Neural crest cell (in vitro differentiated cells): ENCODE measurements around the gene LDLRAD3. TPM values are rescaled to one million over a fixed set of nuclear protein-coding genes. Genes with fewer than 3 reads are reported as not detected.

ENCODE experiments used
- DNase-seq: peaks from one replicate; pipeline ENCODE4 v3.0.0; 2021; ENCODE audit warnings: low read depth, mixed read lengths, low spot score
- H3K27ac Mint-ChIP-seq: one replicate; pipeline ENCODE4 v1.8.0; 2021; ENCODE audit warnings: mild to moderate bottlenecking, mixed read lengths; ENCODE audit not compliant: unreplicated experiment
- H3K27me3 Mint-ChIP-seq: 2 replicates; pipeline ENCODE4 v1.8.0; 2021; ENCODE audit warnings: low read depth, mild to moderate bottlenecking, mixed read lengths
- H3K36me3 Mint-ChIP-seq: 2 replicates; pipeline ENCODE4 v1.8.0; 2021; ENCODE audit warnings: low read depth, mild to moderate bottlenecking, mixed read lengths
- H3K4me1 Mint-ChIP-seq: 2 replicates; pipeline ENCODE4 v1.8.0; 2021; ENCODE audit warnings: mixed read lengths
- H3K4me3 Mint-ChIP-seq: one replicate; pipeline ENCODE4 v1.8.0; 2021; ENCODE audit warnings: mild to moderate bottlenecking, mixed read lengths
- H3K9me3 Mint-ChIP-seq: 2 replicates; pipeline ENCODE4 v1.8.0; 2021; ENCODE audit warnings: mixed read lengths
- CTCF ChIP-seq: fragments of 200-600 bp; sonication (generic); conservative IDR thresholded peaks from 2 replicates; pipeline ENCODE4 v1.5.0; 2021; ENCODE audit warnings: antibody characterized with exemption, mild to moderate bottlenecking
- total RNA-seq: library from RNA; stranded (reverse); gene quantifications from 2 replicates; pipeline ENCODE4 v1.2.1, GENCODE V29; 2021

LDLRAD3 gene
- total RNA-seq, 1 donor from 2014 or later: 30.1 TPM

GRCh38 chr11:36239636-36240035 lies 295.8 kb downstream of the LDLRAD3 start:
- TF ChIP-seq CTCF: no peak
- peaks cover 3% of the 10 kb centered on the region for H3K9me3 Mint-ChIP-seq
- H3K27me3 Mint-ChIP-seq: no peaks in the 10 kb centered on the region
- H3K4me3 Mint-ChIP-seq: no peak overlapping the region
- DNase-seq: no peak
- no peak overlapping the region for H3K27ac Mint-ChIP-seq
- H3K4me1 Mint-ChIP-seq: no peaks in the 10 kb centered on the region
- peaks cover 12% of the 10 kb centered on the region for H3K36me3 Mint-ChIP-seq

- Mint-ChIP-seq H3K9me3 (peaks cover 3% of the 10 kb centered on the region), H3K36me3 (peaks cover 12% of the 10 kb centered on the region), H3K27ac (no peak overlapping the region), H3K4me1 (no peaks in the 10 kb centered on the region), H3K27me3 (no peaks in the 10 kb centered on the region), H3K4me3 (no peak overlapping the region)
- no peak for TF ChIP-seq CTCF
- no peak for DNase-seq
These were observed 296.3 kb downstream of the LDLRAD3 start for GRCh38 chr11:36240173-36240572.

GRCh38 chr11:36240801-36241200 lies 296.9 kb downstream of the LDLRAD3 start:
- H3K27me3 Mint-ChIP-seq: no peaks in the 10 kb centered on the region
- no peak for DNase-seq
- H3K9me3 Mint-ChIP-seq: peaks cover 3% of the 10 kb centered on the region
- no peak for TF ChIP-seq CTCF
- no peak overlapping the region for H3K27ac Mint-ChIP-seq
- H3K4me1 Mint-ChIP-seq: no peaks in the 10 kb centered on the region
- no peak overlapping the region for H3K4me3 Mint-ChIP-seq
- peaks cover 15% of the 10 kb centered on the region for H3K36me3 Mint-ChIP-seq

- TF ChIP-seq CTCF: no peak
- Mint-ChIP-seq H3K36me3 (peaks cover 14% of the 10 kb centered on the region), H3K4me1 (no peaks in the 10 kb centered on the region), H3K9me3 (peaks cover 3% of the 10 kb centered on the region), H3K27ac (no peak overlapping the region), H3K27me3 (no peaks in the 10 kb centered on the region), H3K4me3 (no peak overlapping the region)
- DNase-seq: no peak
These were observed 297.6 kb downstream of the LDLRAD3 start for GRCh38 chr11:36241497-36241896.

- Mint-ChIP-seq H3K4me1 (no peaks in the 10 kb centered on the region), H3K27me3 (no peaks in the 10 kb centered on the region), H3K27ac (no peak overlapping the region), H3K9me3 (no peaks in the 10 kb centered on the region), H3K36me3 (peaks cover 5% of the 10 kb centered on the region), H3K4me3 (no peak overlapping the region)
- no peak for DNase-seq
- TF ChIP-seq CTCF: no peak
These were observed 299.8 kb downstream of the LDLRAD3 start for GRCh38 chr11:36243641-36244040.

- peaks cover 8% of the 10 kb centered on the region for H3K36me3 Mint-ChIP-seq
- no peak for TF ChIP-seq CTCF
- no peak for DNase-seq
- no peak overlapping the region for H3K27ac Mint-ChIP-seq
- no peaks in the 10 kb centered on the region for H3K27me3 Mint-ChIP-seq
- H3K9me3 Mint-ChIP-seq: peaks cover 7% of the 10 kb centered on the region
- no peak overlapping the region for H3K4me3 Mint-ChIP-seq
- peaks cover 8% of the 10 kb centered on the region for H3K4me1 Mint-ChIP-seq
These were observed 303.6 kb downstream of the LDLRAD3 start for GRCh38 chr11:36247493-36247892.
